Measurements from ENCODE around the gene TRIM63.
"Not testable (repeated sequence)": the region's sequence is repeated elsewhere in the genome, so short reads cannot be mapped to it uniquely, and the experiment has no call there.

Gene TRIM63

DNA sequence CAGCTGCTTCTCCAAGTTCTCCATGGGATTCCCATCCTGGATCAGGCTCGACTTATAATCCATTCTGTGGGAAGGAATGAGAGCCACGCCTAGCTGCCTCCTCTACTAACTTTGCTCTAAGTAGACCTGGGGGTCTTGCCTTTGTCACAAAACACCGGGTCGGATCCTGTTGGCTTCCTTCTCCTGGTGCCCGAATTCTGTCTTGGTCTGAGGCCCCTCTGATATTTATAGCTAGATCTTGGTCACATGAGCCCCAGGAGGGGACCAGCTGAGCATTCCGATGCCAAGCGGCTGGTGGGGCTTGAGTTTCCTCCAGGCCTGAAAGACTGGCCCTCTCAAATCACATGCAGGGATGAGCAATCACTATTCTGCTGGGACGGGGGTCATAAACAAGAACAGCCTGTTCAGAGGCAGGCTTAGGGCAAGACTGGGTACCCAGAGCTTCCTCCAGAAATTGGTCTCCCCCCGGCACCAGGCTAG lies at the start of gene TRIM63:
Gene TRIM63, minus strand, starts transcription at position 199 of the 480 bp plus-strand sequence. Its CDS starts 136 bp downstream, at position 63.
- H3K4me3 ChIP-seq (ENCODE audit: low read depth, low read length) = no peak within 1 kb of the TSS
- TF ChIP-seq, protein P1, sequence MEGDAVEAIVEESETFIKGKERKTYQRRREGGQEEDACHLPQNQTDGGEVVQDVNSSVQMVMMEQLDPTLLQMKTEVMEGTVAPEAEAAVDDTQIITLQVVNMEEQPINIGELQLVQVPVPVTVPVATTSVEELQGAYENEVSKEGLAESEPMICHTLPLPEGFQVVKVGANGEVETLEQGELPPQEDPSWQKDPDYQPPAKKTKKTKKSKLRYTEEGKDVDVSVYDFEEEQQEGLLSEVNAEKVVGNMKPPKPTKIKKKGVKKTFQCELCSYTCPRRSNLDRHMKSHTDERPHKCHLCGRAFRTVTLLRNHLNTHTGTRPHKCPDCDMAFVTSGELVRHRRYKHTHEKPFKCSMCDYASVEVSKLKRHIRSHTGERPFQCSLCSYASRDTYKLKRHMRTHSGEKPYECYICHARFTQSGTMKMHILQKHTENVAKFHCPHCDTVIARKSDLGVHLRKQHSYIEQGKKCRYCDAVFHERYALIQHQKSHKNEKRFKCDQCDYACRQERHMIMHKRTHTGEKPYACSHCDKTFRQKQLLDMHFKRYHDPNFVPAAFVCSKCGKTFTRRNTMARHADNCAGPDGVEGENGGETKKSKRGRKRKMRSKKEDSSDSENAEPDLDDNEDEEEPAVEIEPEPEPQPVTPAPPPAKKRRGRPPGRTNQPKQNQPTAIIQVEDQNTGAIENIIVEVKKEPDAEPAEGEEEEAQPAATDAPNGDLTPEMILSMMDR (IDR thresholded peaks at IDR 0.05; ENCODE audit: low read depth, low read length) = no peak

DNA sequence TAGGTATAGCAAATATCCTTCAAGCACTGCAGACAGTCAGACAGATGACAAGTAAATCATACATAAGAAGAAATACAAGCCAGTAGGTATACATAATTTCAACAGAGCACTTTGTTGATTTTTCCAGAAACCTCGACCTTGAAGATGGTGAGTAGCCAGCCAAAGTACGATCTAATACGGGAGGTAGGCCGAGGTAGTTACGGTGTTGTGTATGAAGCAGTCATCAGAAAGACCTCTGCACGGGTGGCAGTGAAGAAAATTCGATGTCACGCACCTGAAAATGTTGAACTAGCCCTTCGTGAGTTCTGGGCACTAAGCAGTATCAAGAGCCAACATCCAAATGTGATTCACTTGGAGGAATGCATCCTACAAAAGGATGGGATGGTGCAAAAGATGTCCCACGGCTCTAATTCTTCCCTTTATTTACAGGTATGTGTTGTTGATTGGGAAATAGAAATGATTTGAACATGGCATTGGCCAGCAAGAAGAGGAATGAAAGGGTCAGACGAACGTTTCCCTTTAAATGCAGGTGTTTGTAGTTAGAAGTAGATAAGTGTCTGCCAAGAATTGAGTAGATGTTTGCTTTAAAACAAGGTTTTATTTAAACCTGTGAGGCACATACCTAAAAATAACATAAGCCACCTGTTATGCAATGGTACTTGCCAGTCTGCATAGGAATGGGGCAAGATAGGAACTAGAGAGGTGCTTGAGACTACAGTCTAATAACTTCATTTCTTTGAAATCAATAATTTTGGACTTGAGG lies 46.9 kb upstream of the TRIM63 start:
- TF ChIP-seq, protein P1 (IDR thresholded peaks at IDR 0.05; ENCODE audit: low read depth, low read length) = no peak
- H3K4me3 ChIP-seq (ENCODE audit: low read depth, low read length) = no peak overlapping the region

DNA sequence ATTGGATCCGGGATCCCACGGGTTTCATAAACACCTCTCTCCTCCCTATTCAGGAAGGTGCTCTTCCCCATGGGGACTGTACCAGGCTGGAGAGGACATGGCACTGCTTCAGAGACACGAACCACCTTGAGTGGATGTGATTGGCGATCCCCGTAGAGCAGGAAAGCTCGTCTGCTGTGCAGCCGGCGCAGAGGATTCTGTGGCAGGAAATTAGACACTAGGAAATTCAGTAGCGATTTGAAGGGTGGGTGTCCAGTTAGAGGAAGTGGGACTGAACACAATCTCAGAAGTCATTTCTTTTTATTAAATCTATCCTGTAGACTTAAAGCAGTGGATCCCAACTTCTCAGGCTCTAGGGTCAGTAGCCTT lies 45.0 kb upstream of the TRIM63 start:
- TF ChIP-seq, protein P1 (IDR thresholded peaks at IDR 0.05; ENCODE audit: low read depth, low read length) = no peak
- peak overlapping the region; percentile 92 for H3K4me3 ChIP-seq (ENCODE audit: low read depth, low read length)

DNA sequence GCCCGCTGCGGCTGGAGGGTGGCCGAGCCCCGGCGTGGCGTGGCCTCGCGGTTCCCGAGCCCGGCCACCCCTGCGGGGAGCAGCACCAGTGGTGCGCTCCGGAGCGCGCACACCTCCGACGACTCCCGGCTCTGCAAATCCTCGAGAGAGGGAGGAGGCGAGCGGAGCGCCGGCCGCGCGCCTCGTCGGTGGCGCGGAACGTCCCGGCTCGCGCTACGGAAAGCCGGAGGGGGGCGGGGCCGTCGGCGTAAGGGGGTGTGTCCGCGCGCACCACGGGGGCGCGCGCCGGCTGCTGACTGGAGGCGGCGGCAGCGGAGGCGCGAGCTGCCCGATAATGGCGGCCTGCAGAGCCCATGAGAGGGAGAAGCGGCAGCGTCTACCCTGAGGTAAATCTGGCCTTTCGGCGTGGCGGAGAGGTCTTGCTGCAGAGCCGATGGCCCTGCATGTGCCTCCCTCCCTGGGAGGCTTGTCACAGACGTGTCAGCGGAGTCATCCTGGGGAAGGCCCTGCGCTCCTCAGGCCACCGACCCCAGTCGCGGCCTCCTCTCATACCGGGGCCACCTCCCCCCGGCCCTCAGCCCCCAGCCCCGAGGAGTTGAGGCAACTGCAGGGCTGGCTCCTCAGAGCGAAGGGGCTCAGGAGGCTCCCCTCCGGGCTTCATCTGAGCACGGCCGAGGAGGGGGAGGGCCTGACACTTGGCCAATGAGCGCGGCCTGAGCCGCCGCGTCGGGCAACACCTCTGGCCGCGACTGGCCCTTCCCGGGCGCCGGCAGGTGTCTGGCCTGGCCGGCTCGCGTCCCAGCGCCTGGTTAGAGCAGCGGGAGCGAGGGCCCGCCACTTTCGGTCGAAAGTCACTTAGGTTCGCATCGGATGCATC lies 44.3 kb upstream of the TRIM63 start, which contains the start of gene PDIK1L:
Gene PDIK1L, plus strand, starts transcription at position 295 of the 877 bp plus-strand sequence. CDS start 2,485 bp downstream, outside the sequence.
- TF ChIP-seq, protein P1 (IDR thresholded peaks at IDR 0.05; ENCODE audit: low read depth, low read length) = no peak

DNA sequence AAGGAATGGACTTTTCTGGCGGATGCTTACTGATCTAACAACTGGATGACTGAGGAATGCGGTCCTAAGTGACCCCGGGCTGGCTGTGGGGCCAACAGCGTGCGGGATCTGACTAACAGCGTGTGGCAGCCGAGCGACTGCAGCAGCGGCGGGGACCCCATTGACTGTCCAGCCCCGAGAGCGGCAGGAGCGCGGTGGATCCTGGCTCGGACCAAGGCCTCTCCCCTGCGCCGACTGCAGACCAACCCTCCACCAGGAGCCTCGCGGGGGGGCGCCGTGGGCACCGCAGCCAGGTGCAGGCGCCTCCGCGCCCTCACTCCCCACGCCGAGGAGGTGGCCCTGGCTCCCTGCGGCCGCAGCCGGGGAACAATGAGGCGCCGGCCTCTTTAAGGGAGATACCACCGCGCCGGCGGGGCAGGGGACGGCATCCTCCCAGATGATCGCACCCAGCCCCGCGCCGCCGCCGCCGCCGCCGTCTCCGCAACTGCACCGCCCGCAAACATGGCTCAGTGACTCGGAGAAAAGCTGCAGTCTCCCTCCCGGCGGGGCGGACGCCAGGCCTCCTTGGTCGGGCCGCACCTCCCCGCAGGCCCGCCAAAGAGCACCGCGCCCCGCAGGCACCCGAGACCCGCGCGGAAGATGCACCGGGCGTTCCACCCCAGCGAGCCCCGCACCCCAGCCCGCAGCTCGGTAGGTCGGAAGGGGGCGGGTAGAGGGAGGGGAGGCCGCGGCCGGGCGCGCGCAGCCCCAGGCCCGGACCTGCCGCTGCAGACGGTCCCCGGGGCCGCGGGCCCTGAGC lies 43.5 kb upstream of the TRIM63 start:
- TF ChIP-seq, protein P1 (IDR thresholded peaks at IDR 0.05; ENCODE audit: low read depth, low read length) = no peak
- H3K4me3 ChIP-seq (ENCODE audit: low read depth, low read length) = peak overlapping the region; percentile 92

More for the DNA sequence above, 44.3 kb upstream of the TRIM63 start, which contains the start of gene PDIK1L:
- peak within 1 kb of the TSS; percentile 92 for H3K4me3 ChIP-seq (ENCODE audit: low read depth, low read length)

DNA sequence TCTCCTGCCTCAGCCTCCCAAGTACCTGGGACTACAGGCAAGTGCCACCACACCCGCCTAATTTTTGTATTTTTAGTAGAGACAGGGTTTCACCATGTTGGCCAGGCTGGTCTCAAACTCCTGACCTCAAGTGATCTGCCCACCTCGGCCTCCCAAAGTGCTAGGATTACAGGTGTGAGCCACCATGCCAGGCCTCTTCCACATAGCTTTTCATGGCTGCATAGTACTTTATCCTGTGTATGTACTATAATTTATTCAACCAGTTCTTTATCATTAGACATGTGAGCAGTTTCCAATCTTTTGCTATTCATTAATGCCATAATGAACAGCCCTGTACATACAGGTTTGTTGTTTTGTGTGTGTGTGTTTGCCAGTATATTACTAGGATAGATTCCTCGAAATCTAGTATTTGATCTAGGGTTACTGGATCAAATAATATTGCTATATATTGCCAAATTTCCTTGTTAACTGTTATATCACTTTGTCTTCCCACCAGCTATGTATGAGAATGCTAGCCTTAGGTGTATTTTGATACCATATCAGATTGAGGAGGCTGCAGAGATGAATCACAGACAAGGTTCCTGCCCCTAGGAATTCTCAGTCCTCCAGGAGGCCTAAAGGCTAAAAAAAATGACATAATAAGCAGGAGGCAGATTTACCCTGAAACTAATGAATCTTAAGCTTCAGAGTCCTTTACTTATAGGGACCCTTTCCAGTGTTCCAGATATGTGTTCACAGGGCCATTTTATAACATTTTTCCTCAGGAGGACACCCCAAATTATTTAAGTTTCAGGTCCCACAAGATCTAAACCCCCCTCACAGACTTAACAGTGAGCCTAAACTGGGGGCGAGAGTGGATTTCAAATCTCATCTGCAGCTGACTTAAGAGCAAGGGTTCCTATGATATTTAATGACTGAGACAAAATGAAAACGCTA lies 42.1 kb upstream of the TRIM63 start:
- TF ChIP-seq, protein P1 (IDR thresholded peaks at IDR 0.05; ENCODE audit: low read depth, low read length) = no peak
- H3K4me3 ChIP-seq (ENCODE audit: low read depth, low read length) = no peak overlapping the region

DNA sequence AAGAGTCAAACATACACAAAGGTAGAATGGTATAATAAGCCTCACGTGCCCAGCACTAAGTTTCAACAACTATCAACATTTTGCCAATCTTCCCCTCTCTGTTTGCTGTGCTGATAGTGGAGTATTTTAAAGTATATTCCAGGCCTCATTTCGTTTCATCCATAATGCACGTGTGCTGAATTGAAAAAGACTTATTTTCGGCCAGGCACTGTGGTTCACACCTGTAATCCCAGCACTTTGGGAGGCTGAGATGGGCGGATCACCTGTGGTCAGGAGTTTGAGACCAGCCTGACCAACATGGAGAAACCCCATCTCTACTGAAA lies 37.8 kb upstream of the TRIM63 start:
- H3K4me3 ChIP-seq (ENCODE audit: low read depth, low read length) = not testable (repeated sequence)

Data from WI38 (cell line).